HEK293 (cell line): Measurements from ENCODE around the gene TLDC2.
A peak's percentile ranks its signal among the peaks of the same experiment; 100 is the strongest.

Experiments used
- CTCF ChIA-PET: fragments of 350-600 bp; formaldehyde crosslinking; extraction: SDS; loops from one replicate; lab custom pipeline; 2021; ENCODE audit warnings: antibody characterized with exemption; lab: Yijun Ruan, JAX
- POLR2A ChIA-PET: fragments of 300-600 bp; formaldehyde crosslinking; extraction: SDS; loops from one replicate; lab custom pipeline; 2020; ENCODE audit warnings: antibody characterized with exemption, inconsistent platforms; lab: Yijun Ruan, JAX
- H3K27ac ChIP-seq: fragments of 200-500 bp; sonication (Bioruptor generic); 2 replicates; pipeline ENCODE4 v1.5.1; 2014; ENCODE audit warnings: low read depth, low read length, control low read depth, inconsistent platforms; ENCODE audit errors: extremely low read depth
- H3K36me3 ChIP-seq, 2 experiments: fragments of 200-500 bp in 1 of 2; sonication (Bioruptor generic) in 1 of 2; 1 replicate in 1 of 2; 2 replicates in 1 of 2; pipeline ENCODE4 v1.5.1; 2014 to 2017; ENCODE audit warnings: inconsistent platforms in 2 of 2, low read length in 2 of 2; ENCODE audit not compliant: control insufficient read depth in 2 of 2, insufficient read depth in 1 of 2
- H3K4me1 ChIP-seq: fragments of 200-500 bp; sonication (Bioruptor generic); 2 replicates; pipeline ENCODE4 v1.5.1; 2014; ENCODE audit warnings: mild to moderate bottlenecking, low read length, inconsistent platforms; ENCODE audit not compliant: control insufficient read depth, insufficient read depth
- H3K4me3 ChIP-seq: 2 replicates; pipeline ENCODE4 v1.5.1; 2011; ENCODE audit warnings: low read depth, mild to moderate bottlenecking, control low read depth, low read length, moderate library complexity
- H3K9me3 ChIP-seq: fragments of 200-500 bp; sonication (Bioruptor generic); 2 replicates; pipeline ENCODE4 v1.5.1; 2014; ENCODE audit warnings: low read depth, low read length, inconsistent platforms; ENCODE audit not compliant: control insufficient read depth, insufficient read depth
- GLIS1 ChIP-seq: fragments of 450-650 bp; formaldehyde crosslinking; IDR thresholded peaks from 2 replicates; pipeline ENCODE4 v1.5.1; 2016; ENCODE audit warnings: missing biosample characterization, missing genetic modification characterization
- OVOL3 ChIP-seq: fragments of 450-650 bp; formaldehyde crosslinking; IDR thresholded peaks from 2 replicates; pipeline ENCODE4 v1.5.1; 2016; ENCODE audit warnings: missing biosample characterization, missing genetic modification characterization
- RBAK ChIP-seq: fragments of 450-650 bp; formaldehyde crosslinking; IDR thresholded peaks from 2 replicates; pipeline ENCODE4 v1.5.1; 2016; ENCODE audit warnings: missing biosample characterization, missing genetic modification characterization
- REPIN1 ChIP-seq: fragments of 450-650 bp; formaldehyde crosslinking; IDR thresholded peaks from 2 replicates; pipeline ENCODE4 v1.5.1; 2017; ENCODE audit warnings: missing biosample characterization, missing genetic modification characterization, low read depth
- SETDB1 ChIP-seq: IDR thresholded peaks from one replicate; pipeline ENCODE4 v1.6.1; 2017; ENCODE audit warnings: mild to moderate bottlenecking, low read length, moderate library complexity, mixed read lengths; ENCODE audit not compliant: insufficient read length
- TRIM28 ChIP-seq: IDR thresholded peaks from 2 replicates; pipeline ENCODE4 v1.6.1; 2011; ENCODE audit warnings: low read length, control low read depth, borderline replicate concordance
- YY2 ChIP-seq: fragments of 450-650 bp; formaldehyde crosslinking; IDR thresholded peaks from 2 replicates; pipeline ENCODE4 v1.5.1; 2016; ENCODE audit warnings: missing biosample characterization, missing genetic modification characterization
- ZFHX2 ChIP-seq: fragments of 450-650 bp; formaldehyde crosslinking; conservative IDR thresholded peaks from 2 replicates; pipeline ENCODE4 v1.5.1; 2016; ENCODE audit warnings: missing biosample characterization, missing genetic modification characterization
- ZNF121 ChIP-seq: fragments of 450-650 bp; formaldehyde crosslinking; IDR thresholded peaks from 2 replicates; pipeline ENCODE4 v1.5.1; 2016; ENCODE audit warnings: missing biosample characterization, missing genetic modification characterization
- ZNF18 ChIP-seq: fragments of 450-650 bp; formaldehyde crosslinking; IDR thresholded peaks from 2 replicates; pipeline ENCODE4 v1.5.1; 2016; ENCODE audit warnings: missing biosample characterization, missing genetic modification characterization
- ZNF223 ChIP-seq: fragments of 450-650 bp; formaldehyde crosslinking; IDR thresholded peaks from 2 replicates; pipeline ENCODE4 v1.5.1; 2016; ENCODE audit warnings: missing biosample characterization, missing genetic modification characterization
- ZNF248 ChIP-seq: fragments of 450-650 bp; formaldehyde crosslinking; IDR thresholded peaks from 2 replicates; pipeline ENCODE4 v1.5.1; 2017; ENCODE audit warnings: missing biosample characterization, missing genetic modification characterization
- ZNF292 ChIP-seq: fragments of 450-650 bp; formaldehyde crosslinking; IDR thresholded peaks from 2 replicates; pipeline ENCODE4 v1.5.1; 2016; ENCODE audit warnings: low read depth, missing biosample characterization, missing genetic modification characterization, borderline replicate concordance
- ZNF341 ChIP-seq: fragments of 450-650 bp; formaldehyde crosslinking; IDR thresholded peaks from 2 replicates; pipeline ENCODE4; 2016; ENCODE audit warnings: low read depth, missing biosample characterization, missing genetic modification characterization
- ZNF394 ChIP-seq: fragments of 450-650 bp; formaldehyde crosslinking; IDR thresholded peaks from 2 replicates; pipeline ENCODE4 v1.5.1; 2016; ENCODE audit warnings: missing biosample characterization, missing genetic modification characterization, mild to moderate bottlenecking, moderate library complexity, borderline replicate concordance
- ZNF423 ChIP-seq: fragments of 450-650 bp; formaldehyde crosslinking; IDR thresholded peaks from 2 replicates; pipeline ENCODE4 v1.5.1; 2016; ENCODE audit warnings: missing biosample characterization, missing genetic modification characterization
- ZNF585B ChIP-seq: fragments of 450-650 bp; formaldehyde crosslinking; IDR thresholded peaks from 2 replicates; pipeline ENCODE4 v1.5.1; 2016; ENCODE audit warnings: missing biosample characterization, missing genetic modification characterization
- ZNF596 ChIP-seq: fragments of 450-650 bp; IDR thresholded peaks from 2 replicates; pipeline ENCODE4 v1.5.0; 2018; ENCODE audit warnings: missing biosample characterization, mild to moderate bottlenecking, missing genetic modification characterization, moderate library complexity
- ZNF600 ChIP-seq: fragments of 450-650 bp; formaldehyde crosslinking; IDR thresholded peaks from 2 replicates; pipeline ENCODE4 v1.5.1; 2016; ENCODE audit warnings: missing biosample characterization, missing genetic modification characterization
- ZNF624 ChIP-seq: fragments of 450-650 bp; formaldehyde crosslinking; IDR thresholded peaks from 2 replicates; pipeline ENCODE4 v1.5.1; 2017; ENCODE audit warnings: missing biosample characterization, missing genetic modification characterization
- ZNF626 ChIP-seq: fragments of 450-650 bp; sonication (Bioruptor Pico); formaldehyde crosslinking; IDR thresholded peaks from 2 replicates; pipeline ENCODE4 v1.5.1; 2018; ENCODE audit warnings: missing biosample characterization, missing genetic modification characterization, inconsistent platforms
- ZNF654 ChIP-seq: fragments of 450-650 bp; formaldehyde crosslinking; IDR thresholded peaks from 2 replicates; pipeline ENCODE4 v1.5.1; 2016; ENCODE audit warnings: low read depth, missing biosample characterization, missing genetic modification characterization
- ZNF658 ChIP-seq: fragments of 450-650 bp; formaldehyde crosslinking; IDR thresholded peaks from 2 replicates; pipeline ENCODE4; 2016; ENCODE audit warnings: missing biosample characterization, missing genetic modification characterization
- ZNF677 ChIP-seq: fragments of 450-650 bp; IDR thresholded peaks from 2 replicates; pipeline ENCODE4 v1.5.0; 2018; ENCODE audit warnings: missing biosample characterization, mild to moderate bottlenecking, missing genetic modification characterization, moderate library complexity
- ZNF701 ChIP-seq: fragments of 450-650 bp; formaldehyde crosslinking; IDR thresholded peaks from 2 replicates; pipeline ENCODE4 v1.5.1; 2016; ENCODE audit warnings: missing biosample characterization, missing genetic modification characterization
- ZNF791 ChIP-seq: fragments of 450-650 bp; formaldehyde crosslinking; IDR thresholded peaks from 2 replicates; pipeline ENCODE4 v1.5.1; 2016; ENCODE audit warnings: missing biosample characterization, missing genetic modification characterization
- ZSCAN16 ChIP-seq: fragments of 450-650 bp; formaldehyde crosslinking; IDR thresholded peaks from 2 replicates; pipeline ENCODE4 v1.5.1; 2016; ENCODE audit warnings: missing biosample characterization, missing genetic modification characterization
- ZSCAN5A ChIP-seq: fragments of 450-650 bp; formaldehyde crosslinking; IDR thresholded peaks from 2 replicates; pipeline ENCODE4 v1.5.1; 2016; ENCODE audit warnings: missing biosample characterization, missing genetic modification characterization
- TF ChIP-seq, protein P1 (sequence below): fragments of 450-650 bp; formaldehyde crosslinking; conservative IDR thresholded peaks from 2 replicates; pipeline ENCODE4 v1.5.1; 2016; ENCODE audit warnings: low read depth, missing biosample characterization, missing genetic modification characterization
- TF ChIP-seq, protein P2 (sequence below): fragments of 450-650 bp; formaldehyde crosslinking; IDR thresholded peaks from 2 replicates; pipeline ENCODE4 v1.5.1; 2016; ENCODE audit warnings: missing biosample characterization, missing genetic modification characterization

Gene TLDC2

DNA sequence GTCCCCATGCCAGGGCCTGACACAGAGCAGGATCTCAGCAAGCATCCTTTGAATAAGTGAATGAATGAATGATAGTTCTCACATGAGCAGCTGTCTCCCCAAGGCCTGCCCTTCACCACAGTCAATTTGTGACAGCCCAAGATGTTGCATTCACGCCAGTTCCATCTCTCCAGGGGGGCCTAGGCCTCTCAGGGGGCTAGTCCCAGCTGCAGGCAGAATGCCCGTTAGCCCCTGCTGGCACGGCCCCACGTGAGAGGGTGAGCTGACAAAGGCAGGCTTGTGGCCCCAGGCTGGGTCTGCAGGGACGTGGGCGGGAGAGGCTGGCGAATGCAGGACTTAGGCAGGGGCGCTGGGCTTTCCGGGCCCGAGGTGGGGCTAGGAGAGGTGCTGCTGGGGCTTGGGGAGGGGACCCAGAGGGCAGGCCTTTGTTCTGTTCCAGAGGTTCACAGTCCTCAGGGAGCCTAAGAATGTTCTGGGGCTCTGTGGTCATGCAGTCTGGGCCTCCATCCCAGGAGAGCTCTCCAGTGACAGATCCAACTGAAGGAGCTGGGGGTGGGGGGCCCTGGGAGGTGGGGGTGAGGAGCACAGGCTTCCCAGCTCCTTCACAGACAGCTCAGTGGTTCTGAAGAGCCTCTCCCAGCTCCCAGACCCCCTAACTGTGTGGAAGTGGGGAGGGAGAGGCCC is 30.5 kb upstream of the TLDC2 start (continued):
- no peak for TF ChIP-seq ZNF292 (tag by site-specific recombination)
- peak; percentile 86 for TF ChIP-seq GLIS1 (tag by site-specific recombination)
- no peak for TF ChIP-seq ZNF223 (tag by site-specific recombination)
- peak; percentile 36; the same call in 1 of the 2 replicates for TF ChIP-seq ZNF423
- no peak for TF ChIP-seq ZNF596 (tag by site-specific recombination)
- TF ChIP-seq REPIN1 (tag by site-specific recombination), result no peak
- TF ChIP-seq ZNF654, result no peak
- TF ChIP-seq ZNF624 (tag by site-specific recombination), result no peak
- TF ChIP-seq YY2 (tag by site-specific recombination), result no peak
- TF ChIP-seq ZNF701 (tag by site-specific recombination), result no peak
- TF ChIP-seq, protein P1, sequence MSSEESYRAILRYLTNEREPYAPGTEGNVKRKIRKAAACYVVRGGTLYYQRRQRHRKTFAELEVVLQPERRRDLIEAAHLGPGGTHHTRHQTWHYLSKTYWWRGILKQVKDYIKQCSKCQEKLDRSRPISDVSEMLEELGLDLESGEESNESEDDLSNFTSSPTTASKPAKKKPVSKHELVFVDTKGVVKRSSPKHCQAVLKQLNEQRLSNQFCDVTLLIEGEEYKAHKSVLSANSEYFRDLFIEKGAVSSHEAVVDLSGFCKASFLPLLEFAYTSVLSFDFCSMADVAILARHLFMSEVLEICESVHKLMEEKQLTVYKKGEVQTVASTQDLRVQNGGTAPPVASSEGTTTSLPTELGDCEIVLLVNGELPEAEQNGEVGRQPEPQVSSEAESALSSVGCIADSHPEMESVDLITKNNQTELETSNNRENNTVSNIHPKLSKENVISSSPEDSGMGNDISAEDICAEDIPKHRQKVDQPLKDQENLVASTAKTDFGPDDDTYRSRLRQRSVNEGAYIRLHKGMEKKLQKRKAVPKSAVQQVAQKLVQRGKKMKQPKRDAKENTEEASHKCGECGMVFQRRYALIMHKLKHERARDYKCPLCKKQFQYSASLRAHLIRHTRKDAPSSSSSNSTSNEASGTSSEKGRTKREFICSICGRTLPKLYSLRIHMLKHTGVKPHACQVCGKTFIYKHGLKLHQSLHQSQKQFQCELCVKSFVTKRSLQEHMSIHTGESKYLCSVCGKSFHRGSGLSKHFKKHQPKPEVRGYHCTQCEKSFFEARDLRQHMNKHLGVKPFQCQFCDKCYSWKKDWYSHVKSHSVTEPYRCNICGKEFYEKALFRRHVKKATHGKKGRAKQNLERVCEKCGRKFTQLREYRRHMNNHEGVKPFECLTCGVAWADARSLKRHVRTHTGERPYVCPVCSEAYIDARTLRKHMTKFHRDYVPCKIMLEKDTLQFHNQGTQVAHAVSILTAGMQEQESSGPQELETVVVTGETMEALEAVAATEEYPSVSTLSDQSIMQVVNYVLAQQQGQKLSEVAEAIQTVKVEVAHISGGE (tag by site-specific recombination), result no peak
- no peak for TF ChIP-seq ZNF626 (tag by site-specific recombination)
- TF ChIP-seq RBAK (tag by site-specific recombination), result no peak
- TF ChIP-seq, protein P2, sequence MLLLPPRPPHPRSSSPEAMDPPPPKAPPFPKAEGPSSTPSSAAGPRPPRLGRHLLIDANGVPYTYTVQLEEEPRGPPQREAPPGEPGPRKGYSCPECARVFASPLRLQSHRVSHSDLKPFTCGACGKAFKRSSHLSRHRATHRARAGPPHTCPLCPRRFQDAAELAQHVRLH, result no peak
- TF ChIP-seq ZFHX2 (tag by site-specific recombination), result peak; percentile 58
- no peak for TF ChIP-seq ZSCAN5A (tag by site-specific recombination)
- no peak for TF ChIP-seq ZNF677
- TF ChIP-seq ZNF585B (tag by site-specific recombination), result no peak
- no peak for TF ChIP-seq ZSCAN16
- no peak for TF ChIP-seq SETDB1
- TF ChIP-seq OVOL3 (tag by site-specific recombination), result no peak

- no peak overlapping the region for H3K4me3 ChIP-seq
- TF ChIP-seq ZNF341 (tag by site-specific recombination) (peak; percentile 85), TRIM28 (0 out of 2 replicates have a peak, but pooled peaks have one; percentile 23), ZNF658 (no peak), ZNF18 (tag by site-specific recombination) (no peak), ZNF791 (no peak), ZNF248 (tag by site-specific recombination) (no peak), ZNF121 (tag by site-specific recombination) (peak; percentile 76; the same call in 1 of the 2 replicates), ZNF600 (tag by site-specific recombination) (peak; percentile 73), ZNF394 (tag by site-specific recombination) (peak; percentile 53; the same call in 1 of the 2 replicates)
- POLR2A ChIA-PET, result interaction anchor here (1.2 to 2.4 kb wide), 3 partner anchors 9 to 16 kb away, joined by 3 to 7 read pairs (median 7); a partner anchor contains a TSS
- no peaks in the 10 kb centered on the region for H3K4me1 ChIP-seq
- H3K27ac ChIP-seq, result no peak overlapping the region
- CTCF ChIA-PET, result interaction anchor here (0.6 to 1.4 kb wide), 4 partner anchors 9 to 38 kb away, joined by 3 to 8 read pairs (median 4); no protein-coding TSS in a partner anchor
- no peaks in the 10 kb centered on the region for H3K9me3 ChIP-seq
- H3K36me3 ChIP-seq, result no peaks in the 10 kb centered on the region; a peak in 1 of 3 replicates
Measured at GRCh38 chr20:36847009-36847709, 28.8 kb upstream of the TLDC2 start.
